SU-DHL-6 (cell line): ENCODE results near the gene TRMT5.

ENCODE experiments used
- CTCF ChIP-seq: fragments of 200-600 bp; sonication (generic); IDR thresholded peaks from one replicate; pipeline ENCODE4 v1.5.1; 2017; ENCODE audit warnings: antibody characterized with exemption, mild to moderate bottlenecking, low read length, moderate library complexity; ENCODE audit not compliant: insufficient read depth, poor library complexity, severe bottlenecking
- EZH2phosphoT487 ChIP-seq: fragments of 200-600 bp; sonication (generic), shearing (Covaris generic); conservative IDR thresholded peaks from 2 replicates; pipeline ENCODE4 v1.6.1; 2018; ENCODE audit warnings: mild to moderate bottlenecking, antibody characterized with exemption, low read length, moderate library complexity, mixed read lengths

- TF ChIP-seq CTCF (no peak), EZH2phosphoT487 (no peak)
Observed at GRCh38 chr14:60926002-60926401, 54.9 kb downstream of the TRMT5 start.
